Left lobe of liver (tissue), 2 donors: Measurements from ENCODE around the gene VARS2. TPM values are rescaled to one million over a fixed set of nuclear protein-coding genes. Genes with fewer than 3 reads are reported as not detected.
A peak's percentile ranks its signal among the peaks of the same experiment; 100 is the strongest.
"Not testable (repeated sequence)": the region's sequence is repeated elsewhere in the genome, so short reads cannot be mapped to it uniquely, and the experiment has no call there.

Source experiments
- ATAC-seq: fragments of 200-7000 bp; cut with Tn5 transposase; one replicate; pipeline ENCODE4 v1.9.1; 2020; ENCODE audit warnings: mild to moderate bottlenecking, moderate library complexity
- DNase-seq: peaks from one replicate; pipeline ENCODE4 v3.0.0-alpha.2; 2020; ENCODE audit warnings: low spot score
- total RNA-seq: library from RNA; stranded (reverse); gene quantifications from one replicate; pipeline ENCODE4 v1.2.1, GENCODE V29; 2021
- donor health status: DM: no; HTN: no; CAD: no; lungs with moderate emphysema.
- donor health status: DM: no; HTN: yes; CAD: no.

VARS2 gene
- total RNA-seq, 1 donor from 2014 or later = 28.9 TPM

GRCh38 chr6:30924040-30924627, 10.1 kb downstream of the VARS2 start:
- not testable (repeated sequence) for ATAC-seq, DNase-seq

- DNase-seq = no peak
- peak; percentile 47 for ATAC-seq
Measured at GRCh38 chr6:30926644-30927043, 12.6 kb downstream of the VARS2 start.

GRCh38 chr6:30927080-30927479, 13.0 kb downstream of the VARS2 start:
- not testable (repeated sequence) for DNase-seq, ATAC-seq

- DNase-seq (no peak), ATAC-seq (no peak)
Measured at GRCh38 chr6:30928677-30929076, 14.6 kb downstream of the VARS2 start.

- ATAC-seq (no peak), DNase-seq (no peak)
Measured at GRCh38 chr6:30930506-30930905, 16.5 kb downstream of the VARS2 start.

- ATAC-seq (no peak), DNase-seq (no peak)
Measured at GRCh38 chr6:30931272-30931671, 17.2 kb downstream of the VARS2 start.

- ATAC-seq (no peak), DNase-seq (no peak)
Measured at GRCh38 chr6:30931969-30932645, 18.1 kb downstream of the VARS2 start, which contains the start of gene SFTA2. Gene SFTA2 (minus strand): TSS chr6:30932170. CDS start chr6:30932096, 74 bp downstream.

- DNase-seq (no peak), ATAC-seq (no peak)
Measured at GRCh38 chr6:30932665-30933365, 18.8 kb downstream of the VARS2 start.

GRCh38 chr6:30935018-30935417, 21.0 kb downstream of the VARS2 start:
- DNase-seq (no peak), ATAC-seq (no peak)

GRCh38 chr6:30937265-30937664, 23.2 kb downstream of the VARS2 start:
- DNase-seq = no peak
- ATAC-seq = no peak

GRCh38 chr6:30938730-30939129, 24.7 kb downstream of the VARS2 start:
- DNase-seq (no peak), ATAC-seq (no peak)

GRCh38 chr6:30939473-30939872, 25.4 kb downstream of the VARS2 start:
- DNase-seq (no peak), ATAC-seq (no peak)

GRCh38 chr6:30940361-30940986, 26.4 kb downstream of the VARS2 start, which contains the start of gene MUCL3:
Gene MUCL3 (plus strand): TSS chr6:30940973. CDS start chr6:30941000, 27 bp downstream.
- ATAC-seq = no peak
- no peak for DNase-seq

- peak; percentile 60 for ATAC-seq
- DNase-seq = no peak
Measured at GRCh38 chr6:30942338-30943060, 28.5 kb downstream of the VARS2 start.

- DNase-seq (no peak), ATAC-seq (no peak)
Measured at GRCh38 chr6:30944051-30944450, 30.0 kb downstream of the VARS2 start.

- ATAC-seq (no peak), DNase-seq (no peak)
Measured at GRCh38 chr6:30945281-30945680, 31.2 kb downstream of the VARS2 start.

GRCh38 chr6:30947231-30947630, 33.2 kb downstream of the VARS2 start:
- DNase-seq (no peak), ATAC-seq (no peak)

- ATAC-seq = no peak
- DNase-seq = no peak
Measured at GRCh38 chr6:30948811-30949210, 34.8 kb downstream of the VARS2 start.

GRCh38 chr6:30951907-30952469, 38.0 kb downstream of the VARS2 start:
- ATAC-seq (no peak), DNase-seq (no peak)

GRCh38 chr6:30954631-30955366, 40.8 kb downstream of the VARS2 start:
- DNase-seq (no peak), ATAC-seq (peak; percentile 62)
